Stimulated activated CD8-positive, alpha-beta memory T cell treated with anti-CD3 and anti-CD28 coated beads, Interleukin-12 subunit alpha, Interleukin-12 subunit beta, amount 100 ng/mL, for 24 hours (primary cell): ENCODE measurements around the gene CD109.

Source experiments
- DNase-seq: peaks from one replicate; pipeline ENCODE4 v3.0.0-alpha.2; 2020; ENCODE audit errors: extremely low read depth

Gene CD109

DNA sequence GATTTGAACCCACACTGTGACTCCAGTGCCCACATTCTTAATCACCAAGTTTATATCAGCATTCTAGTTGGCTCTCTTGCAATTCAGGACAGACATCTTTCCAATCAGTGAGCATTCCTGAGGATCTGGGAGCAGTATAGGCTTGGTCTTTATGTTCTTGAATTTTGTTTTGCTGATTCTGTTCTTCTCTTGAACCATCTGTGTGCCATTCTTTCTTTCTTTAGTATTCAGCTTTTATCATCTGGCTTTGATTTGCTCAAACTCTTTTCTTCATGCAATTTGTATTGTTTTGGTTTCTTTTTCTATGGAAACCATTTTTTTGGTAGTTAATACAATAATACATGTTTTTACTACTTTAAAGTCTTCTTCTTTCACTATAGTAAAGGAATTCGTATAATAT lies 162.4 kb downstream of the CD109 start:
- DNase-seq, result no peak

DNA sequence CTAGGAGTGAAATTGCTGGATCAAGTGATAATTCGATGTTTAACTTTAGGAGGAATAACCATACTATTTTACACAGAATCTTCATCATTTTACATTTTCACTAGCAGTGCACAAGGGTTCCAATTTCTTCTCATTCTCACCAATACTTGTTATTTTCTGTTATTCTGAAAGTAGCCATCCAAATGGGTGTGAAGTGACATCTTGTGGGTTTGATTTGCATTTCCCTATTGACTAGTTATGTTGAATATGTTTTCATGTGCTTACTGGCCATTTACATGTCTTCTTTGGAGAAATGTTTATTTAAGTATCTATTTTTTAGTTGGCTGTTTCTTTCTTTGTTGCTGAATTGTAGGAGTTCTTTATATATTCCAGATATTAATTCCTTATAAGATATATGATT lies 164.3 kb downstream of the CD109 start:
- DNase-seq, result no peak

DNA sequence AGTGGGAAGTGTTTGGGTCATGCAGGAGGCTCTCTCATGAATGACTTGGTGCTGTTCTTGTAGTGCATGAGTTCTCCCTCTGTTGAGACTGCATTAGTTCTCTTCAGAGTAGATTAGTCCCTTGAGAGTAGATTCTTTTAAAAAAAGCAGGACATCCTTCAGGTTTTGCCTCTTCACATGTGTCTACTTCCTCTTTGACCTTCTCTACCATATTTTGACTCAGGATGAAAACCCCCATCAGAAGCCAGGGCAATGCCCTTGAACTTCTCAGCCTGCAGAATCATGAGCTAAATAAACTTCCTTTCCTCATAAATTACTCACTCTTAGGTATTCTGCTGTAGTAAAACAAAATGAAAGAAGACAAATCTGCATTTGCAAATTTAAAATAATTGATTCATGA lies 170.3 kb downstream of the CD109 start:
- DNase-seq, result no peak

DNA sequence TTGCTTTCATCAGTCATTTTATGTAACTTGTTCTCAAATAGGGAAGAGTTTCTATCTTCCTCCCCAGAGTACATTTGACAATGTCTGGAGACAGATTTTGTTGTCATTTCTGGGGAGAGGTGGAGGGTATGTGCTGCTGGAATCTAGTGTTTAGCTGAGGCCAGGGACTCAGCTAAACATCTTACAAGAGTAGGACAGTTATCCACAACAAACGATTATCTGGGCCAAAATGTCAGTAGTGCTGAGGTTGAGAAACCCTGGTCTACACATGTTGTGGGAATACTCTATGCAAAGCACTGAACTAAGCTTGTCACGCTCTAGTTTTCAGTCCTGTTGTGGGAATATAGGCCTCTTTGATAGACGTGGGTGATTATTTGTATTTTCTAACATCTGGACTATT lies 171.4 kb downstream of the CD109 start:
- no peak for DNase-seq

DNA sequence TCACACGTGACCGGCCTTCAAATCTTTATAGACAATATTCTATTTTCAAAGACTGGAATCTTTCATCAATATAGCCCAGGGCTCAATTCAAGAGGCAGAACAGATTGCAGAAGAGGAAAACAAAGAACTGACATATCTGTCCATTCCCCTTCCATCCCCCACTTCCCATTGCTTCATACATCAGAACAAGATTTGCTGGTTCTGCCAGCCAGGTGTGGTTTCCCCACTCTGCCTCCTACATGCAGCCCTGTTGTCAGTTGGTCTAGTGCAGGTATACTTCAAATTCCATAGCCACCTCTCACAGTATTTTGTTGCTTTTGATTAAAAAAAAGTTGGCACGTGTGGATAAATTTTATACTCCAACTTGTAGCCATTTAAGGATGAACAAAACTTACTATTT lies 174.9 kb downstream of the CD109 start:
- no peak for DNase-seq

DNA sequence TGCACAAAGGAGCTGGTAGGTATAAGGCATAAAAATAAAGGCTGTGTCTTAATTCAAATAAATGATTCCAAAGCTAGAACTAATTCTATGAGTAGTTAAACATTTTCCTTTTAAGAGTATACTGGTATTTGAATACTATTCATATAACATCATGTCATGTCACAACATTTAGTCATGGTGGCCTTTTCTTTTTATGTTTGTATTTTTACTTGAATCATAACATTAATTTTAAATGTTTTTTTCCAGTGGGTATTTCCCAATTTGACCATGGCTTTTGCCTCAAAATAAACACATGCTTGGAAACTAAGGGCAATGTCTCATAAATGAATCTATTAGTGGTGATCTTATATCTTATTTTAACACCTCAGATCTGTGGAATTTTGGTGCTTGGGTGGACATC lies 177.1 kb downstream of the CD109 start:
- no peak for DNase-seq
